ENCODE data around the gene TMEM132C. TPM values are rescaled to one million over a fixed set of nuclear protein-coding genes. Genes with fewer than 3 reads are reported as not detected.

The TMEM132C gene
- total RNA-seq, 1 experiment from 2014 or later = not detected

DNA sequence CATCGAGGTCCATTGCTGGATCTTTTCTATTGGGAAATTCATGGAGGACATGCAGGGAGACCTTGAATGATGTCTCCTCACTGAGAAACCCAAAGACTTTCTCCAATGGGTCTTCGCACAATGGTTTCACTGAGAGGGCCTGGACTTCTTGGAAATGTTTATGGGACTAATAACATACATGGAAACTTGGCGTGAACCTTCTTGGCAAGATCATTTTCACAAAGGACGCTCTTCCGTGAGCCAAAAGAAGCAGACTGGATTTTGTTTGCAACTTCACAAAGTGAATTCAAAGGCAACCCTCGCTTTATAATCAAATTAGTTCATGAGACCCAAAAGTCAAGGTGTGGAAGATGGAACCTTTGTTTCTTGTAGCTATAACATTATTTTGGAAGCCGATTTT lies 154.4 kb downstream of the TMEM132C start:
- H3K4me1 Mint-ChIP-seq = no peaks in the 10 kb centered on the region
- peaks cover 87% of the 10 kb centered on the region for H3K9me3 Mint-ChIP-seq
- ChIA-PET CTCF (no interaction called here), POLR2A (no interaction called here)
- peaks cover 8% of the 10 kb centered on the region; the same call in 1 of the 2 replicates for H3K27me3 Mint-ChIP-seq (ENCODE audit: low read depth)
- no peak for TF ChIP-seq NFYB (CRISPR knock-in tag; conservative IDR thresholded peaks at IDR 0.05; ENCODE audit: low read depth)
- TF ChIP-seq ESRRA (CRISPR knock-in tag; IDR thresholded peaks at IDR 0.05; ENCODE audit: borderline replicate concordance) = no peak
- TF ChIP-seq ZMAT4 (CRISPR knock-in tag; IDR thresholded peaks at IDR 0.05) = no peak
- TF ChIP-seq ZNF263 (CRISPR knock-in tag; IDR thresholded peaks at IDR 0.05; ENCODE audit: low read depth) = no peak
- TF ChIP-seq MYBL2 (CRISPR knock-in tag; IDR thresholded peaks at IDR 0.05) = no peak
- no peak for TF ChIP-seq ZNF512 (CRISPR knock-in tag; IDR thresholded peaks at IDR 0.05; ENCODE audit: borderline replicate concordance)
- TF ChIP-seq CBFB (CRISPR knock-in tag; IDR thresholded peaks at IDR 0.05; ENCODE audit: low read depth) = no peak
- TF ChIP-seq SP1 (CRISPR knock-in tag; conservative IDR thresholded peaks at IDR 0.05) = no peak
- no peak for TF ChIP-seq TEAD1 (CRISPR knock-in tag; IDR thresholded peaks at IDR 0.05)
- TF ChIP-seq SMAD3 (CRISPR knock-in tag; IDR thresholded peaks at IDR 0.05; ENCODE audit: borderline replicate concordance) = no peak
- no peak for TF ChIP-seq TEAD4 (CRISPR knock-in tag; IDR thresholded peaks at IDR 0.05)
- TF ChIP-seq, protein P1, sequence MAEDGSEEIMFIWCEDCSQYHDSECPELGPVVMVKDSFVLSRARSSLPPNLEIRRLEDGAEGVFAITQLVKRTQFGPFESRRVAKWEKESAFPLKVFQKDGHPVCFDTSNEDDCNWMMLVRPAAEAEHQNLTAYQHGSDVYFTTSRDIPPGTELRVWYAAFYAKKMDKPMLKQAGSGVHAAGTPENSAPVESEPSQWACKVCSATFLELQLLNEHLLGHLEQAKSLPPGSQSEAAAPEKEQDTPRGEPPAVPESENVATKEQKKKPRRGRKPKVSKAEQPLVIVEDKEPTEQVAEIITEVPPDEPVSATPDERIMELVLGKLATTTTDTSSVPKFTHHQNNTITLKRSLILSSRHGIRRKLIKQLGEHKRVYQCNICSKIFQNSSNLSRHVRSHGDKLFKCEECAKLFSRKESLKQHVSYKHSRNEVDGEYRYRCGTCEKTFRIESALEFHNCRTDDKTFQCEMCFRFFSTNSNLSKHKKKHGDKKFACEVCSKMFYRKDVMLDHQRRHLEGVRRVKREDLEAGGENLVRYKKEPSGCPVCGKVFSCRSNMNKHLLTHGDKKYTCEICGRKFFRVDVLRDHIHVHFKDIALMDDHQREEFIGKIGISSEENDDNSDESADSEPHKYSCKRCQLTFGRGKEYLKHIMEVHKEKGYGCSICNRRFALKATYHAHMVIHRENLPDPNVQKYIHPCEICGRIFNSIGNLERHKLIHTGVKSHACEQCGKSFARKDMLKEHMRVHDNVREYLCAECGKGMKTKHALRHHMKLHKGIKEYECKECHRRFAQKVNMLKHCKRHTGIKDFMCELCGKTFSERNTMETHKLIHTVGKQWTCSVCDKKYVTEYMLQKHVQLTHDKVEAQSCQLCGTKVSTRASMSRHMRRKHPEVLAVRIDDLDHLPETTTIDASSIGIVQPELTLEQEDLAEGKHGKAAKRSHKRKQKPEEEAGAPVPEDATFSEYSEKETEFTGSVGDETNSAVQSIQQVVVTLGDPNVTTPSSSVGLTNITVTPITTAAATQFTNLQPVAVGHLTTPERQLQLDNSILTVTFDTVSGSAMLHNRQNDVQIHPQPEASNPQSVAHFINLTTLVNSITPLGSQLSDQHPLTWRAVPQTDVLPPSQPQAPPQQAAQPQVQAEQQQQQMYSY (CRISPR knock-in tag; IDR thresholded peaks at IDR 0.05) = no peak
- TF ChIP-seq FOXP1 (CRISPR knock-in tag; IDR thresholded peaks at IDR 0.05; ENCODE audit: borderline replicate concordance) = no peak
- no peak for TF ChIP-seq ZNF396 (CRISPR knock-in tag; IDR thresholded peaks at IDR 0.05; ENCODE audit: borderline replicate concordance)
- no peak for TF ChIP-seq ZNF671 (CRISPR knock-in tag; IDR thresholded peaks at IDR 0.05)
- TF ChIP-seq ATF1 (CRISPR knock-in tag; IDR thresholded peaks at IDR 0.05) = no peak
- TF ChIP-seq, protein P2, sequence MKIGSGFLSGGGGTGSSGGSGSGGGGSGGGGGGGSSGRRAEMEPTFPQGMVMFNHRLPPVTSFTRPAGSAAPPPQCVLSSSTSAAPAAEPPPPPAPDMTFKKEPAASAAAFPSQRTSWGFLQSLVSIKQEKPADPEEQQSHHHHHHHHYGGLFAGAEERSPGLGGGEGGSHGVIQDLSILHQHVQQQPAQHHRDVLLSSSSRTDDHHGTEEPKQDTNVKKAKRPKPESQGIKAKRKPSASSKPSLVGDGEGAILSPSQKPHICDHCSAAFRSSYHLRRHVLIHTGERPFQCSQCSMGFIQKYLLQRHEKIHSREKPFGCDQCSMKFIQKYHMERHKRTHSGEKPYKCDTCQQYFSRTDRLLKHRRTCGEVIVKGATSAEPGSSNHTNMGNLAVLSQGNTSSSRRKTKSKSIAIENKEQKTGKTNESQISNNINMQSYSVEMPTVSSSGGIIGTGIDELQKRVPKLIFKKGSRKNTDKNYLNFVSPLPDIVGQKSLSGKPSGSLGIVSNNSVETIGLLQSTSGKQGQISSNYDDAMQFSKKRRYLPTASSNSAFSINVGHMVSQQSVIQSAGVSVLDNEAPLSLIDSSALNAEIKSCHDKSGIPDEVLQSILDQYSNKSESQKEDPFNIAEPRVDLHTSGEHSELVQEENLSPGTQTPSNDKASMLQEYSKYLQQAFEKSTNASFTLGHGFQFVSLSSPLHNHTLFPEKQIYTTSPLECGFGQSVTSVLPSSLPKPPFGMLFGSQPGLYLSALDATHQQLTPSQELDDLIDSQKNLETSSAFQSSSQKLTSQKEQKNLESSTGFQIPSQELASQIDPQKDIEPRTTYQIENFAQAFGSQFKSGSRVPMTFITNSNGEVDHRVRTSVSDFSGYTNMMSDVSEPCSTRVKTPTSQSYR (CRISPR knock-in tag; IDR thresholded peaks at IDR 0.05) = no peak
- no peak for TF ChIP-seq RORB (CRISPR knock-in tag; IDR thresholded peaks at IDR 0.05)
- TF ChIP-seq JAZF1 (CRISPR knock-in tag; IDR thresholded peaks at IDR 0.05) = no peak
- peaks cover 85% of the 10 kb centered on the region for H3K36me3 Mint-ChIP-seq
- H3K4me3 Mint-ChIP-seq = no peak overlapping the region
- DNase-seq (ENCODE audit: low spot score) (no peak), ATAC-seq (no peak)
- no peak overlapping the region for H3K27ac Mint-ChIP-seq

DNA sequence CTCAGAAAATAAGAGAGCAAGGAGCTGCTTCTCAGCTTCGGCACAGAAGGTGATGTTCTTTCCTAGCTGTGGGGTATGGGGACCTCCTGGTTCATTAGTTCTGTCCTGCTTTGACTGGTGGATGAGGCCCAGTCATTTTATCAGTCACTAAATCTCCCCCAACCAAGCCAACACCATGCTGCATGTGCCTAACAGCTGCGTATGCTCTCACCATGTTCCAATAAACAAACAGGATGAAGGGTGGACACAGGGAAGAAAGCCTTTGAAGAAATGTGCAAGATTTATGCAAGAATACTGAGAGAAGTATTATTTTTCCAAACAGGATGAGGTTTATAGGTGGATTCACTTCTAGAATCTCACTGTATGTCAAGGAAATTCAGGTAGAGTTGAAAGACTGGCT lies 156.2 kb downstream of the TMEM132C start:
- Mint-ChIP-seq H3K27ac (no peak overlapping the region), H3K27me3 (ENCODE audit: low read depth) (peaks cover 8% of the 10 kb centered on the region; the same call in 1 of the 2 replicates), H3K4me3 (no peak overlapping the region), H3K4me1 (no peaks in the 10 kb centered on the region), H3K36me3 (peaks cover 79% of the 10 kb centered on the region), H3K9me3 (peaks cover 80% of the 10 kb centered on the region)
- CTCF ChIA-PET = no interaction called here
- POLR2A ChIA-PET = no interaction called here
- no peak for DNase-seq (ENCODE audit: low spot score)
- no peak for ATAC-seq
- TF ChIP-seq IRF2 (CRISPR knock-in tag; IDR thresholded peaks at IDR 0.05; ENCODE audit: borderline replicate concordance, low read depth) (no peak), E2F5 (CRISPR knock-in tag; IDR thresholded peaks at IDR 0.05) (no peak), HMGXB4 (CRISPR knock-in tag; IDR thresholded peaks at IDR 0.05) (no peak), TP53 (CRISPR knock-in tag; IDR thresholded peaks at IDR 0.05) (no peak), FOXK1 (CRISPR knock-in tag; IDR thresholded peaks at IDR 0.05) (no peak), ZNF121 (CRISPR knock-in tag; IDR thresholded peaks at IDR 0.05) (no peak), ERG (CRISPR knock-in tag; IDR thresholded peaks at IDR 0.05) (no peak)

All from WTC11 (cell line).